HG03196 (cell line): Measurements from ENCODE around the gene PGRMC2.
A peak's percentile ranks its signal among the peaks of the same experiment; 100 is the strongest.

Experiments used
- ATAC-seq: cut with Tn5 transposase; IDR thresholded peaks from one replicate; pipeline ENCODE4 v1.9.1; 2021; ENCODE audit not compliant: unreplicated experiment

The PGRMC2 gene

DNA sequence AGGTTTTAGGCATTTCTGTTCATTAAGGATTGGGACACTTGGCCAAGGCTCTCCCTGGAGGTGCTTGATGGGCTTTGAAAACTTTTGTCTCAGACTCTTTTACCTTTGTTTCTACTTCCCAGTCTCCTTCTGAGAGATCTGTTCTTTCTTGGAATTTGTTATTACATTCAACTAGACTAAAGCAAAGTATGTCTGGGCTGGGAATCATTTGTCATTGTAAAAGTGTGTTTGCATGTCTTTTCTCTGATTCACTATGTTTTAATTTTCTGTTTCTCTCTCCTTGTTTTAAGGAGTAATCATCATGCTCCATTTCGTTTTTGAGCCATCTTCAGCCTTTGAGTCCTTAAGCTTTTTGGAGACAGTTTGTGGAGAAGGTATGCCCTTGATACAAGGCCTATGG lies 12.2 kb upstream of the PGRMC2 start:
- no peak for ATAC-seq

- no peak for ATAC-seq
Measured at GRCh38 chr4:128298852-128299251, 11.2 kb upstream of the PGRMC2 start.

DNA sequence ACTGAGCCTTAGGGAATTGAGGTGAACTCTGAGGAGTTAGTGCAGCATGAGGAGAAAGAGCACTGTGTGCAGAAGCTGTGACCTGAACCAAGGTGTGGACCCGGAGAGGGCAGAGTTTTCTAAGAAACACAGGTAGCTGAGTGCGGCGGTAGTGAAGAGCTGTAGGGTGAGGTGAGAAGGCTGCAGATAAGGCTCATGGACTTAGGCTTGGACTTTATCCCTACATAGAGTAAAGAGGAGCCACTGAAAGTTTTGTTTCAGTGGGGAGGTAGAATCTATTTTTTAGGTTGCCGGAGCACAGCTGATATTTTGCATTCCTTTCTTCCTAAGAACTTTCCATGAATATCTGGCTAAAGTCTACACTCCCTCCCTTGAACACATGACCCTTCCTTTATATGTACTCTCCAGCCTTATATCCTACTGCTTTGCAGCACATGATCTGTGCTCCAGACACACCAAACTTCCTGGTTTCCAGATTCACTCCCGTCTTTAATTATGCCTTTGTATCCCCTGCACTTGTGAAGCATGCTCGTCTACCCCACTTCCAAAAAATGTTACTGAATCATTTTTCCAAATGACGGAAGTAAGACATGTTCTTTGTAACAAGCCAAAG lies 10.6 kb upstream of the PGRMC2 start:
- no peak for ATAC-seq

DNA sequence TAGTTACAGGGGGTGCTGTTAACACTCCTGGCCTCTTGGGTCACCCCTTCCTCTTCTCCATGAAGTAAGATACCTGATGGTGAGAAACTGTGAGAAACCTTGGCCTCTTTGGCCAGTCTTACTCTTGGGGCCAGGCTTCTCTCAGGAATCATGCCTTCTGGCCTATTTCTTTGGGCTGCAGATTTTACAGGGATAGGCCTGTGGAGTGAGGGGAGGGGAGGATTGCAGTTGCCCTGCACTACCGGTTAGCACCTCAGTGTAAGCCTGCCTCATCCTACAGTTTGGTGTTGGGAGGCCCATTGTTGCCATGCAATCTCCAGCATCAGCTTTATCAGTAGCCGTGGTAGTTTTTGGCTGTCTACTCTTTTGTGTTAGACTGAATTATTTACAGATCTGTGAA lies 7.6 kb upstream of the PGRMC2 start:
- ATAC-seq = no peak

DNA sequence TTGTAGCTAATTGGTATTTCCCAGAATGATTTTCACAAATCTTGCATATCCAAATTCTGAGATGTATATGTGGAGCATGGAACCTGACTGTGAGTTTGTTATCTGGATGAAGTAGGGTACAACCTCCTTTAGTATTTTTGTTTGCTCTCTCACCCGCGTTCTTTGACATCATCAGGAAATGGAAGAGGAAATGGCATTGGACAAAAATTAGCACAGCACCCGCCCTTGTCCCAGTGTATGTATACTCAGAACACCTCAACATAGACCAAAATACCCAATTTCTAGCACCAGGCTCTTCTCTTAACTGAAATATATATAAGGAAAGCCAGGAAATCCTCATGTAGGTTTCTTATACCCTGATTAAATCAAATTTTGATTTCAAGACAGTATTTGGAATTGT lies 6.9 kb upstream of the PGRMC2 start:
- no peak for ATAC-seq

GRCh38 chr4:128292349-128292748 lies 4.7 kb upstream of the PGRMC2 start:
- no peak for ATAC-seq

- no peak for ATAC-seq
Measured at GRCh38 chr4:128291096-128291495, 3.5 kb upstream of the PGRMC2 start.

DNA sequence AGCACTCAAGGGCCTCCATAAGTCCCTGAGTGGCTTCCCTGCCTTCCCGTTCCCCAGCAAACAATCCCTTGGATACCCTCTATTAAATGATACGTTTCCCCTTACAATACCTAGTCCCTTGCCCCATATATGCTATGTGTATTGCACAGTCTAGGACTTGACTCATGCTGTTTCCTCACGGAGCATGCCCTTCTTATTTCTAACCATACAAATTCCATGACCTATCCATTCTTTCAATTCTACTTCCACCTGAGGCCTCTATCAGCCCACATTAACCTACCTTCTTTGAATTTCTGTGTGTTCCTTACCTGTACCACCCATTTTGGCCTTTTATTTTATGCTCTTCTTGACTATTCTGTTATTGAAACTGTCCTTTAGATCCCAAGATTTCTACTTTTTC lies 2.9 kb upstream of the PGRMC2 start:
- ATAC-seq = no peak

GRCh38 chr4:128289523-128290158 lies 2.0 kb upstream of the PGRMC2 start:
- no peak for ATAC-seq

GRCh38 chr4:128288689-128289106 lies 1.1 kb upstream of the PGRMC2 start:
- no peak for ATAC-seq

GRCh38 chr4:128287871-128288688 lies 467 bp upstream of the PGRMC2 start:
- ATAC-seq = peak; percentile 85

DNA sequence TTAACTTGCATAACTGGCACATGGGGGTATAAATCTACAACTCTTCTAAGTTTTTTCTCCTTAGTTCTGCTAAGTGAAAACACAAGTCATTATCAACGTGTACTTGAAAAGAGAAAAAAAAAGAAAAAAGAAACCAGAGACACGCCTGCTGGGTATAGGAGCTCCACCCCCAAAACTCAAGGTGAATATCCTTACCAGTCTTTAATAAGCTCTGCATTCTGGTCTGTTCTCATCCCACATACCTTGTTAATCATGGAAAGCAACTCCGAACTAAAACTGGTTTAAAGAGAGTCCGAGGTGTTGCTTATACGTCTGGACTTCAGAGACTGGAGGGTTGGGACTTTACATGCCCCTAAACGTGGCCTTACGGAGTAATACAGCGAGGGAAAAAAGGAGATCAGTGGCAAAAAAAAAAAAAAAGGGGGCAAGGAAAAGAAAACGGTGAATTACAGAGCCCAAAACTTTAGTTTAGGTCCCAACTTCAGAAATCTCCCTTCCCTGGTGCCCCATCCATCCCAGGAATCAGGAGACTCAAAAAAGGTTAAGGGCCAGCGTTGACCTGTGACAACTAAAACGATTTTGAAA lies 1.0 kb downstream of the PGRMC2 start:
- no peak for ATAC-seq

DNA sequence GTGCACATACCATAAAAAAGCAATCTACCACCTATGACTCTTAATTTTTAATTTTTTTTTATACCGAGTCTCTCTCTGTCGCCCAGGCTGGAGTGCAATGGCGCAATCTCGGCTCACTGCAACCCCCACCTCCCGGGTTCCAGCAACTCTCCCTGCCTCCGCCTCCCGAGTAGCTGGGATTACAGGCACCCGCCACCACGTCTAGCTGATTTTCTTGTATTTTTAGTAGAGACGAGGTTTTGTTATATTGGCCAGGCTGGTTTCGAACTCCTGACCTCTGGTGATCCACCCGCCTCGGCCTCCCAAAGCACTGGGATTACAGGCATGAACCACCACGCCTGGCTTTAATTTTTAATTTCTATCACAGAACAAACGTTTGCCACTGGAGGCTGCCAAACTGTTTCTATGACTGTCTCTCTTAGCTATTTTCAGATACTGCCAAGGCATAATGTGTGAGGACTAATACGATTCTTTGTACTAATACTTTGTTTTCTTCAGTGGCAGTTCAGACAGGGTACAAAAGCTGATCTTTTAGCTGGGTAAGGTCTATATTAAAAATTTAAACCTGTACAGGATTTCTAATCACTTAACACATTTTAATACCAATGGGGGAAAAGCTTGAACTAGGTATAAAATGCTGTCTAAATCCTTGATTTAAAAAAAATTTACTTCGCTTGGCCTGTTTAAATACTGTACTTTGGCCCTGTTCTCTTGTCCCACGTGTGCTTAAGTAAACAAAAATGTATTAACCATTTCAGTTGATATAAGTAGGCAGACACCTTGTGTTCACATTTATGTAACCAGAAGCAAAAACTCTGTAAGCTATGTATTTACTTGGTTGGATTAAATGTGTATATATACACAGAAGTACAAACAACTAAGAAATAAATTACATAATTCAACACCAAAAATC lies 2.3 kb downstream of the PGRMC2 start:
- no peak for ATAC-seq

- no peak for ATAC-seq
Measured at GRCh38 chr4:128284317-128284716, 3.3 kb downstream of the PGRMC2 start.

GRCh38 chr4:128283071-128283470 lies 4.5 kb downstream of the PGRMC2 start:
- no peak for ATAC-seq

DNA sequence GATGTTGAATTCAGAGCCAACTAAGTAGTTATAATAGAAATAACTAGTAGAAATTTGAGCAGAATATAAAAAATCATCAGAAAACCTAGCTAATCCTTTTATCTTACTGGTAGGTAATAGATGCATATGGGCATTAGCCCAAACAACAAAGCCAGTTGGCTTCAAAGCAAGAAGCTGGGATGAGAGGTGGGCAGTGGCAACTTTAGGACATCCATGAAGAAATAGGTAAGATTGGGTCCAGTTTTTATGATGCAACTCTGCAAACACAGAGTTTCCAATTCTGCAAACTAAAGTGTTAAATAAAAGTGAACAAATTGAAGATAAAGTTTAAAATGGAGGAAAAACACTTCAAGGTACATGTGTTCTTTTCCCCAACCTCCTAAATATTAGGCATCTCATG lies 5.1 kb downstream of the PGRMC2 start:
- no peak for ATAC-seq

DNA sequence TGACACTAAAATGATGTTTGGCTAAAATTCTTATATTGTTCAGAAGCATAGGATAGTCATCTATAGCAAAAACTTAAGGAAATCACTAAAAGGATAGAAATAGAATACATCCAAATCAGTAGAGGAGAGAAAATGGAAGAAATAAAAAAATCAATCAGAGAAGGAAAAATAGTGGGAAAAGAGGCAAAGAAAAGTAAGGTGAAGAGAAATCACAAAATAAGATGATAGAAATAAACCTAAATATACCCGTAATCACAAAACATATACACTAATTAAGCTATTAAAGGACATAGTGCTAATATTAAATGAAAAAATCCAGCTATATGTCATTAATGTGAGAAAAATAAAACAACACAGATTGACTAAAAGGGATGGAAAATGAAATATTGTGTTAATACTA lies 6.3 kb downstream of the PGRMC2 start:
- no peak for ATAC-seq

DNA sequence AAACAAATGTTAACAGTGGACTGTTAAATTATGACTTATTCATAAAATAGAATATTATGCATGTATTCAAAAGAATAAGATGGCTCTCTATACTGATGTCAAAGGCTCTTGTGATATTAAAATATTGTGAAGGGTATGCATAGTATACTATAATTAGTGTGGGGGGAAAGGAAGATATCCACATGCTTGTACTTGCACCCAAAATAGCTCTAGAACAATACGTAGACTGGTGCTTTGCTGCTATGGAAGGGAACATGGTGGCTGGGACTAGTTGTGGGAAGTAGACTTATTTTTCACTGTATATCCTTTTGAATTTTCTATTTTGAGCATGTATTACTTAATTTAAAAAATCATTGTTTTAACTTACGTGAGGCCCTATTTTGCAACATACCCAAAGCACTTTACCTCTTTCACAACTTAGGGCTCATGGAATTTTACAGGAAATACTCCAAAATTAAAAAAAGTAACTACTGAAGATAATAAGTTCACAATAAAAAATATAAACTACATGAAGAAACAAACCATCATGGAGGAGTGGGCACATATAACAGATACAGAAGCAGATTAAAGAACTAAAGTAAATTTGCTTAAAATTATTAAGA lies 7.9 kb downstream of the PGRMC2 start:
- ATAC-seq = no peak

DNA sequence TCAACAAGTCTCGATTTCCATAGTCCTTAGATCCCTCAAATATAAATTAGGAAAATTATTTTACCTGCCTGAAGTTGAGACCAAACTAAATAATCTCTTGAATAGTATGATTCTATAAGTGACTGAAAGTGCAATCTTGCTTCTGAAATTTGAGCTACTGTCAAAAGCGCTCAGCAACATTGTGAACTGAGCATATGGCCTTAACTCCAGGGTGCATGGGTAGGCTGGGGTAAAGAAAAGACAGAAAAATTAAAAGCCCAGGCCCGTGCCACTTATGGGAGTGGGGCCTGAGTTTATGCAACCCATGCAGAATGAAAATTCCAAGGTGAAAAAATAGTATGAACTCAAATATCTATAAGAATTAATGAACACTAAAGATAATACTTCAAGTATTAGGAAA lies 9.8 kb downstream of the PGRMC2 start:
- ATAC-seq = no peak

- ATAC-seq = no peak
Measured at GRCh38 chr4:128275346-128275745, 12.3 kb downstream of the PGRMC2 start.
